Measurements from ENCODE around the gene NR3C2.
"Not testable (repeated sequence)": the region's sequence is repeated elsewhere in the genome, so short reads cannot be mapped to it uniquely, and the experiment has no call there.

Gene NR3C2

DNA sequence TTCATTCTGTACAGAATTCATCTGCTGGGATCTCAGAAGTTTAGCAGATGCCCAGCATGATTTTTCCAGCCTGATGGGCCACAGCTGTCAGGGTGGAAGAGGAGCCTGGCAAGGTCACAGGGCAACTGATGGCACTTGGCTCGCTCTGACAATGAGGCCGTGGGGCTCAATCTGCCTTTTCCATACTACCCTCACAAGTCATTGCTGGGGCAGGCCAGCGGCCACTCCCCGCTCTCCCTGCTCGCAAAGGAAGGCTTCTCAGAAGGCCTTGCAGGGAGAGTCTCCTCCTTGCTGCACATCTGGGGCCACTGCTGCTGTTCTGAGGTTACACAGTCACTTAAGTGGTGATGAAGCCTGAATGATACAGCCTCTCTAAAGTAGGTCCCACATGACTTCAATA, 349.1 kb downstream of the NR3C2 start:
- no peak for DNase-seq

DNA sequence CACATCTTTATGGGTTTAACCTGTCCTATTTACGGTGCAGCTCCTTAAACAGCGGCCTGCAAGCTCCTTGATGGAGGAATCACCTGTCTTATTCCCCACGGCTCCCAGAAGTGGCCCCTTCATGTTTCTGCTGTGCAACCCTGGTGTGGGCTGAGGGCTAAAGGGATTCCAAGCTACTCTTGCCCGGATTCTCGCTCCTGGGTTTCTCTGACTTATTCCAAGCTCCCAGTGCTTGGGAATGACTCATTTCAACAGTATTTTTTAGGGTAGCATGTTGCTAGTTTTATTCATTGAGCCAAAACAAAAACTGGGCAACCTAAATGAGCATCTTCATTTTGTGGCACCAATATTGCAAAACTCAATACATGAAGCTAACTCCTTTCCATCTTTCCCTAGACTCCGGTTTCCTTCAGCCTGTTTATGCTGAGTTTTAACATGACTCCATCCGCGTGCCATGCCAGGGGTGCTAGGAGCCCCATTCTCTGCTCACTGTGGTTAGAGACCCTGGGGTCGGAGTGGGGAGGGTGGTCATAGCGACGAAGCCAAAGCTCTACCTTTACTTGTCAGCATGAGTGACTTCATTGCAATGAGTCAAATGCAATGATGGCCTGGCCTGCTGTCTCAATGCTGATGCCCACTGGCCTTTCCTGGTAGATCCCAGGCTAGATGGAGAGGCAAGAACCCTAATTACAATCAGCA, 349.7 kb downstream of the NR3C2 start:
- no peak for DNase-seq

DNA sequence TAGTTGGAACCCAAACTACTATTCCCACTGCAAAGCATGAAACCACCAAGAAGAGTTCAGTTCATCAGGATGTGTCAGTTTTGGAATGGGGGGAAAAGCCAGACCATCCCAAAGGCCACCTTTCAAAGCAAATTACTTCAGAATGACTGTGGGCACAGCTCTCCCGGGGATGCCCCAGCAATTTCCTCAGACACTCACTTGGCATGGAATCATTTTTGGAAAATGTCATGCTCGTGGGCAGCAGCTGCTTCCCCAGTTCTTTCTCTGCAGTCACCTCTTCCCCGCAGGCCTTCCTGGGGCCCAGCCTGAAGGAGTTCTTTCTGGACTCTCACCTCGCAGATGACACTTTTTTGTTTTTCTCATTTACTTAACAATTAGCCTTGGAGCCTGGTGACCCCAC, 350.3 kb downstream of the NR3C2 start:
- DNase-seq: no peak

DNA sequence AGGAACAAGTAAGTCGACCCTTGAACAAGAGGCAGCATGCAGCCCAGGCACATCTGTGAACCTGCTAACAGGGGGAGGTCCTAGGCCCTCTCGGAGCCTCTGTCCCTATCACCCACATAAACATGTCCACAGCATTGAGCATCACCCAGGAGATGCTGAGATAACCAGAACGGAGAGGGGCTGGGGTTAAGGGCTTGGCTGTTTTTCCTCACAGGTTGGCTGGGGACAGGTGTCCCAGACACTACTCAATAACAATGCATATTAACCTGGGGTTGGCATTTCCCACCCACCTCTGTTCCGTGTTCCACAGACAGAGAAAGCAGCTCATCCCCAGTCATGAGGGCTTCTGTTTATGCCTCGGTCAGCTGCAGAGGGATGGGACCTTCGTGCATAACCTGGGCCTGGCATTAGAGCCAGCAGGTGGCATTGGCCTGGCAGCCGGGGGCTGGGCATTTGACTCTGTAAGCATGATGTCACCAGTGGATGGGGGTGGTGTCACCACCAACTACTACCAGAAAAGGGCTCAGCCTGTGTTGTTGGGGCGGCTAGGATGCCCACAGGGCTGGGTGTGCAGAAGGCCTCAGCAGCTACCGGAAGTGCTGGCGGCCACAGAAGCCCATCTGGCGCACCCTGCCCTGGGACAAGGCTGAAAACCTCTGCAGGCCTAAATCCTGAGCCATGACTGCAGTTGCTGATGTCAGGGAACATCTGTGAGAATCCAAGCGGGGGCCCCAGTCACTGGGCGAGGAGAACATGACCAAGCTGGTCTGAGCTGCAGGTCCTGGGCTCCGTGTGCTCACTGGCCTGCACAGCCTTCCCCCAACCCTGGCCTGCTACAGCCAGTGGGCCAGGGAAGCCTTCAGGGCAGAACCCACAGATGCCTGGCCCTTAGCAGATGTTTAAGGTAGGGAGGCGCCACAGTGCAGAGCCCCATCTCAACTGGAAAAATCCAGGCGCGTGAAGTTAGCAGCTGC, 351.4 kb downstream of the NR3C2 start:
- DNase-seq: no peak

DNA sequence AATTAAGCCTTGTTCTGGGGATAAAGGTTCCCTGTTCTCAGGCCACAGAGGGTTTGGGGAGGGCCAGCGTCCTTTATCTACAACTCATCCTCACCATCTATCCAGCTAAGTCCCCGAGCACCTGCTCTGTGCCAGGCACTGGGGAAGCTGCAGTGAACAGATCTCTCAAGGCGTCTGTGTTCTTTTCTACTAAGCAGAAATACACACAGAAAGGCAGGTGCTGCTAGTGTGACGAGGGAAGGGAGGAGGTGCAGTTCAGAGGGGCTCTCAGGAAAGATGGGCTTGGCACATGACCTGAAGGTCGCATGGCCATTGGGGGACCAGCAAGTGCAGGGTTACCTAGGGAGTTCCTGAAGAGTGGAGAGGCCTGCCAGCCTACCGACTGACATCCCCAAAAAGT, 352.2 kb downstream of the NR3C2 start:
- DNase-seq: no peak

DNA sequence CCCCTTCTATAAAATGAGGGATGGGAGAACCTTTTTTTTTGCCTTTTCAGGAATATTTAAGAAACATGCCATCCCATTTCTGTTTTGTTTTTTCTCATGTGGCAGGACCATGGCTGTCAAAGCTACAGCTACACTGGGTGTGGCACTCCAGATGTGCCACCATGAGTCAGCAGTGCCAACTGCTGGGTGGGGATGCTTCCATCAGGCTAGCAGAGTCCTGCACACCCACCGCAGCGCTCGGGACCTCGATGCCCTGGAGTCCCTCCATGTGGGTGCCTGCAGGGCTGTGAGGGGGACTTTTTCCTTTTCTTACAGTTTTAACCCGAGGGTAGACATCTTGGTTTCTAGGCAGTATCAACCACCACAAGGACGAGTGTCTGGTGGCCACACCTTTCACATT, 352.6 kb downstream of the NR3C2 start:
- DNase-seq: no peak

DNA sequence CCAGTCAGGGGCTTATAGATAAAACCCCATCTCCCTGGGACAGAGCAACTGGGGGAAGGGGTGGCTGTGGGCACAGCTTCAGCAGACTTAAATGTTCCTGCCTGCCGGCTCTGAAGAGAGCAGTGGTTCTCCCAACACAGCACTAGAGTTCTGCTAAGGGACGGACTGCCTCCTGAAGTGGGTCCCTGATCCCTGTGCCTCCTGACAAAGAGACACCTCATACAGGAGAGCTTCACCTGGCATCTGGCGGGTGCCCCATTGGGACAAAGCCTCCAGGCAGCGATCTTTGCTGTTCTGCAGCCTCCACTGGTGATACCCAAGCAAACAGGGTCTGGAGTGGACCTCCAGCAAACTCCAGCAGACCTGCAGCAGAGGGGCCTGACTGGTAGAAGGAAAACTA, 359.1 kb downstream of the NR3C2 start:
- DNase-seq: not testable (repeated sequence)

DNA sequence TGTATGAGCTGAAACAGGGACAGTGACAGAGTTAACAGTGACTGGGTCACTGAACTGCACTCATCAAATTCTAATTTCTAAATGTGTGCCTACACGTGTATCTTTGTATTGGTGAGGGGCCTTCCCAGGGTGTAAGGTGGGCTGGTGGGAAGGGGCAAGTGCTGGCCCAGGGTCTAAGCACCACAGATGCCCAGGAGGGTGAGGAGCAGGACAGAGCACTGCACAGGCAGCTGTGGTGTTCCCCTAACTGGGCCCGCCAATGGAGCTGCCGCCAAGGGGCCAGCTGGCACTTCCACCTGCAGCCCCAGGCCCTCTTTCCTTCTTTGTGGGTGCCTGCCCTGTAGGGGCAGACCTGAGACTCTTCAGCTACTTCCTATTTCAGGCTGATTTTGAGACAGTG, 360.5 kb downstream of the NR3C2 start:
- no peak for DNase-seq

DNA sequence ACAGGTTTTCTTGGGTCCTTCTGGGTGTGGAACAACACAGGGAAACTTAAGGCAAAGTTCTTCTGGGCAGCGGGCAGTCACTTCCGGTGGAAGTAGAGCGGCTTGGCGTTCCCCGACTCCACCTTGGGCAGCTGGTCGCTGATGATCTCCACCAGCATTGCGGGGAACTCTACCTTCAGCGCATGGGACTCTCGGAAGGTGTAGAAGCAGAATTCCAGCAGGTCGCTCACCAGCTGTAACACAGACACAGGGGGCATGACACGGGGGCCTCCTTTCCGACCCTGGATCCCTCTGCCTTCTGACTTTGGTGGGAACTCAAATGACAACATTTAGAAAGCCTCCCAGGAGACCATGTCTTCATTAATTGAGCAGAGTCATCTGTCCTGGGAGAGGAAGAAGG, 360.9 kb downstream of the NR3C2 start:
- no peak for DNase-seq

DNA sequence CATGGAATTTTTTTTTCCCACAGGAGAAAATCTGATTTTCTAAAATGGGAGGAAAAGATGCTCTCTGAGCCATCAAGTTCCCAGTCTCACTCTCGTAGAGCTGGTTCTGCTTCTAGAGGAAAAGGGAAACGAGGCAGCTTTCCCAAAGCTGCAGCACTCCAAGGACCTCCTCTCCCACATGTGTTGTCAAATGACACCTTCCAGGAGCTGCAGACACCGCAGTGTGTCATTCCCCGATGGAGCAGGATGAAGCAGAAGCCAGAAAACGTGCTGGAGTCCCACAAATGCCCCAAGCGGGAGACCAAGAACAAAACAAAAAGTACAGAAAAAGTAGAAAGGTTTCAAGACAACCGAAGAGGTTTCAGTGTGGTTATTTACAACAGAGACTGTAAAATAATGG, 362.3 kb downstream of the NR3C2 start:
- no peak for DNase-seq

DNA sequence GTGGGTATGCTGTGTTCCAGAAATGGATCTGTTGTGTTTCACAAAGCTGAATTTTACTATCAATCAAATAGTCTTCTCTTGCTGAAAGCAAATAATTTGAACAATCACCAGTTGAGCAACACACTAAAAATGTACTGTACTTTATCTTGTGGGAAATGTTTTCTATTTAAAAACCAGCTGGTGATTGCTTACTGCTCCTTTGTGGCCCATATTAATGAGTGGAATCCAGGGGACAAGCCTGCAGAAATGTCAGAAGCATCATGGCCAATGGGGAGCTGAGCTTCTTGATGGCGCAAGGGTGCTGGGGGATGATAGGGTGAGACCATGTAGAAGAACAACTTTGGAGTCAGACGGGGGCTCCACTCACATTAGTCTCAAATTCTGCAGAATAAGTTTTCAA, 364.2 kb downstream of the NR3C2 start:
- no peak for DNase-seq

DNA sequence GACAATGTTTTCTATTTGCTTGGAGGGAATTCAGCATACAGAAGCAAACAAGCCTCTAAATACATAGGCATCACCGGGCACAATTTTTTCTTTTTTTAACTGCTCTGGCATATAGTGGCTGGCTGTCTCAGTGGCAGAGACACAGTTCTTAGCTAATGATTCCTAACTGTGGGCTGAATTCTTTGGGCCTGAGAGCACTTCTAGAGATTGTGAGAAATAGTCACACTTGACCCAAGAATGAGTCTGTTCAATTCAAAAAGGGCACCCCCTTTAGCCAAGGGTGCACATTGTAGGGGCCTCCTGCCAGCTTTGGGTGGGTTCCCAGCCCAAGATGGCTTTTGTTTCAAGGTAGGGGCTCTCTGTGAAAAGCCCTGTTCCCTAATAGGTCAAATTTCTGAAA, 364.6 kb downstream of the NR3C2 start:
- DNase-seq: no peak

DNA sequence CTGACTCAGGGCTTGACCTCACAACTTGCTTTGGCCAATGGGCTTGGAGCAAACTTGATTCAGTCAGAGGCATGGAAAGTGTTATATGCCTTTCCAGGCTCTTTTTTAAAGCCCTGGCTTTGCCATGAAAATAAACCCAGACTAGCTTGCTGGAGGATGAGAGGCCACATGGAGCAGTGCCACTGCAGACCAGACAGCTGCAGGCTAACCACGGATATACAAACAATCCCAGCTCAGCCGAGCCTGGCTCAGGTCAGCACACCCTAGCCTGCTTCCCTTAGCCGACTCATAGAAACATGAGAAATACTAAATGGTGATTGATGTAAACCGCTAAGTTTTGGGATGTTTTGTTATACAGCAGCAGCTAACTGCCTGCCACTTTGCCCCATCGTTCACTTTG, 365.2 kb downstream of the NR3C2 start:
- no peak for DNase-seq

DNA sequence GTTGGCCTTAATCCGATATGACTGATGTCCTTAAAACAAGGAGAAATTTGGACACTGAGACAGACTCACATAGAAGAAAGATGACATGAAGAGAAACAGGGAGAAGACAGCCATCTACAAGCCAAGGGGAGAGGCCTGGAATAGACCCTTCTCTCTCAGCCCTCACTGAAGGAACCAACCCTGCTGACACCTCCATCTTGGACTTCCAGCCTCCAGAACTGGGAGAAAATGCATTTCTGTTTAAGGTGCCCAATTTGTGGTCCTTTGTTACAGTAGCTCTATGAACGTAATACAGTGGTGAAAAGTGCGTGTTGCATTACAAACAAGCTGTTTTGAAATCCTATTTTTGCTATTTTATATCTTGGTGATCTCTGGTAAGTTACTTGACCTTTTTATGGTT, 366.8 kb downstream of the NR3C2 start:
- DNase-seq: no peak

DNA sequence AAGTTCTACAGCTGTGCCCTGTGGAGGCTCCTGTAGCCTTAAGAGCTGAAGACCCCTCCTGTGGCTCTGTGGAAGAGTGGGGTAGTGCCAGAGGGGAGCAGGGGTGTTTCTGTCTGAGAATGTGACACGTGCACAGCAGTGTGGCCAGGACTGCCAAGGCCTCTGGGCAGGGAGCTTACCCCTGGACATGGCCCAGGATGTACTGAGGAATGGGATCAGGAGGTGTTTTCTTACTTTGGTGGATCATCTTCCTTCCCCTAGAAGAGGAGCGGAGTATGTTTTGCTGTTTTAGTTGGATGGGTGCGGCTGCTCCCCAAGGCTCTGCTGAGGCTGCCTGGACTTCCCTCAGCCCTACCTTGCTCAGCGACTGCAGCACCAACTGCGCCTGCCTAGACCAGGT, 367.8 kb downstream of the NR3C2 start:
- no peak for DNase-seq

DNA sequence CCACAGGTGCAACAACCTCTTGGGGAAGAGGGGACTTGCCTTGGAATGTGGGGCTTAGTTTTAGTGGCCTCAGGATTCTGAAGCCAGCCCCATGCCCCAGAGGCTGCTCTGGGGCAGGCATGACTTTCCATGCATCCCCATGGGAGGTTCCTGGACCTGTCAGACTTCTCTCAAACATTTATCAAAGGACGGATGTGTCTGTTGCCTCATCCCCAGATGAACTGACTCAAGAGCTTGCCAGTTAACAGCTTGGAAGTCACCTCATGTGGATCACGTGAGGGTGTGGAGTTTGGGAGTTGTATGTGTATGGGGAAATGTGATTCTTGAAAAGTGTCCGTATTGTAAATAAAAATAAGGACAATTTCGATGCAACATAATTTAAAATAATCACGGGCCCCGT, 368.9 kb downstream of the NR3C2 start:
- DNase-seq: no peak

DNA sequence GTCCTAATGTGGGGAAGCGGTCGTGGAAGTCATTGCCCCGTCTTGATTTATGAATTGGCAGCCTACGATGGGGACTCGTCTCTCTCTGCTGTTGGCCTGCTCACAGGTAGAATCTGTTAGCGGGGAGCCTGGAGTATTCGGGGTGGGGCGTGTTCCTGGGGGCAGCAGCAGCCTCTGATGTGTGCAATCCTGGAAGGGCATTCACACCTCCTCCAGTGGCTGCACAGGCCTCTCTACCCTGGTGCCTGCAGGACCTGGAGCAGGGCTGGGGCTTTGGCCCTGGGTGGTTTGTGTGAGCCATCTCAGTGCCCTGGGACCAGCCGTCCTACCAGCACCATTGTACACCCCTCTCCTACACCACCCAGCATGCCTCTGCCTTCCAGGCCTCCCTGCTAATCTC, 369.4 kb downstream of the NR3C2 start:
- DNase-seq: no peak

DNA sequence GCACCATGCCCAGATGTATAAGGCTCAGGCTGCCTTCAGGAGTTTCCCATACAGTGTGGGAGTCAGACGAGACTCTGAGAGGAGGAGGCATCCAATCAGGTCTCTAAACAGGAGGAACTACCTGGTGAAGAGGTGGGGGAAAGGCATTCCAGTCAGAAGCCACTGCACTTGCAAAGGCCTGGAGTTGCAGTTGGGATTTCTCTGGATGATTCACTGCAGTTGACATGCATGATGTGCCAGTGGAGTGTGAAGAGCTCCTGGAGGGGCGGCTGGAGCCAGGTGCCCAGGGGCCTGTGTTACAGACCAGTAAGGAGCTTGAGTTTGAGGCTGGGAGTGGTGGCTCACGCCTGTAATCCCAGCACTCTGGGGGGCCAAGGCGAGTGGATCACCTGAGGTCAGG, 371.2 kb downstream of the NR3C2 start:
- DNase-seq: no peak

DNA sequence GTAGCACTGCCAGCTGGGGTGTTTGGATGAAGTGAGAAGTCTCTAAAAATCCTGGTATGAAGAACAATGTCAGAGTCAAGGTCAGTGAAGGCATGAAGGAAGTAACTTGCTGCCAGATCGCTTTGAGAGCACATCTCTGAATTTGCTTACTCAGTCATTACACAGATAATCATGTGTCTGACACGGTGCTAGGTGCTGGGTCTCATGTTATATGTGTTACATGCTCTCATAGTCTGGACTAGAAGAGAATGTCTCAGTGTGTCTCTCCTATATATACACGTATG, 372.4 kb downstream of the NR3C2 start:
- no peak for DNase-seq

DNA sequence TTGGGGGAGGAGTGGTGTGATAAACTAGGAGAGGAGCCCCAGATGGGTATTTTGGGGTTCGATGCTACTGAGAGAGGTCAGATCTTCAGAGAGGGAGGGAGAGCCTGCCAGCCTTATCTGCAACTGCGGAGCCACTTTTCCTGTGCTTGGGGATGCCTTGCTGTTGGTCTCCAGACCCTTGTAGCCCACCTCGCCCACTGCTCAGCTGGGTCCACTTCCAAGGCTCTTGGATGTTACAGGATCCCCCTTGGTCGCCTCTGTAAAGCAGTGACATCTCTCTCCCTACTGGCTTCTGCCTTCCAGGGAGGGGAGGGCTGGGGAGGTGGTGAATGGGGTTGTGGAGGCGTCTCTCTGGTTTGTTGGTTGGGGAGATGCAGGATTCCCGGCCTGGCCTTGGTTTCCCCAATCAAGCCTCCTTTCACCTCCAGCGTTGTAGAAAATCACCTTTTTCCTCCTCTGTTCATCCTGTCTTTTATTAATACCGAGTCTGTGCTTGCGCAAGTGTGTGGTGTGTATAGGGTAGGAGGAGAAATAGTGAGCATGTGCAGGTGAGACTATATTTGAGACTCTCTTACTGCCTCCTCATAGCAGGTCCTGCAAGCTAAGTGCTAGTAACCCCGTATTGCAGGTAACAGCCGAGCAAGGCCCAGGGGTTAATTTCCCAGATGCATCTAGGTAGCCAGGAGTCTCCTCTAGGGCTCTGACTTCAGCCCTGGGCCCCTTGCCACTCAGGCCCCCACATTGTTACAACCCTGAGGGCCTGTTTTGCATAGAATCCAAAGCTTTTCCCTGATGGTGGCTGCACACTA, 372.9 kb downstream of the NR3C2 start:
- no peak for DNase-seq

DNA sequence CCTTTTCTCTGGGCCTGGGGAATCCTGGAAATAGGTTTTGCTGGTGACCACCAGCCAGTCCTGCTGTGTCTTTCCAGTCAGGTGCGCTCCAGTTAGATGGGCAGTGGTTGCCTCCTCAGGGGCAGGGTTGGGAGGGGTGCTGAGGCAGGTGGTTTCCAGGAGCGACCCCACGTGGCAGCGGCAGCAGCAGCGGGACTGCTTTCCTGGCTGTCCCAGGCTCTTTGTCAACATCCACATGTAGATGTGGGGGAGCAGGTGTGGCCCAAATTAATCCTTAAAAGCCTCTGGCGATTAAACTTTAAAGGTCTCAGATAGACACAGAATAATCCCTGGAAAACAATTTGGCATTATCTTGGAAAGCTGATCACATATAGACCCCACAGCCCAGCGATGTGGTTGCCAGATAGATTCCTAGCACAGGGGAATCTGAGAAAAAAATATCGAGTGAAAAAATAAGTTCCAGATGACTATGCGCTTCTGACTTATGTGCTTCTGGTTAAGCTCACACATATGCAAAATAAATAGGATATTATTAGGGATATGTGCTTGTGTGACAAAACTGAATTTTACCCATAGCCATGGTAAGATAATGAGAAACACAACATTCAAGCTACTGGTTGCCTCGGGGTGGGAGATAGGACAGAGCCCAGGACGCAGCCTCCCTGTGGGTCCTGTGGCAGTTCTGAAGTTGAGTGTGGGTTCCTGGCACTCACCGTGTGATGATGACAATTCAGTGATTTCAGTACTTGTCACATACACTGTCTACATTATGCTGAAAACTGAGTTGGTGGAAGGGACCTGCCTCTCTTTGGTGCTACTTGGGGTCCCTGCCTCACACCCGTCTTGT, 373.9 kb downstream of the NR3C2 start:
- no peak for DNase-seq

DNA sequence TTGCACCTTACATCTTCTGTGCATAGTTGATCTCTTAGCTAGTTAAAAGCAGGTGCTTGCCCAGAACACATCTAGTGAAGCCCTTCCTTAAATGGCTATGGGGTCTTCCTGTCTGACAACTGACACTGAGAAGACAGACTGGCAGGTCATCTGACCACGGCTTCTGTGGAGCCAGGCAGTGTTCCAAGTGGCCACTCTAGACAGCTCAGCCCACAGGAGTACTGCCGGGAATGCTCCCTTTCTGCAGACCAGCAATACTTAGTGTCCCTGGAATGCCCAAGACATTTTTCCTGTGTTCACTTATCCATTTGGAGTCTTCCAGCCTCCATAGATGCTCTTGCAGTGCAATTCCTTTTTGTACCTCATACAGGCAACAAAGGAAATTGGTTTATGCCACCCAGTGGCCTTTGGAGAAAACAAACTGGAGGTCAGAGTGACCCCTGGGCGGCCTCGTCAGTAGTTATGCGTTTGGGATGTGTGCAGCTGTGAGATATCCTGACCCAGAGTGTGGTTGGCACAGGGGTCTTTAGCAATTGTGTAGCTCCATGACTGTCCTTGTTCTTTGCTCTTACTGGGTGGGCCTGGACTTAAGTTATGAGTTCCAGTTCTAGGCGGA, 374.8 kb downstream of the NR3C2 start:
- DNase-seq: no peak

Data from amniotic stem cell (primary cell).